KBM-7 (cell line): ENCODE measurements around the gene CSNK2A3.
"Not testable (repeated sequence)": the region's sequence is repeated elsewhere in the genome, so short reads cannot be mapped to it uniquely, and the experiment has no call there.

Source experiments
- DNase-seq: peaks from one replicate; pipeline ENCODE4 v3.0.0-alpha.2; 2015
- in situ Hi-C: fragments of 300-500 bp; cut with MboI; formaldehyde crosslinking; loops from 2 replicates; pipeline ENCODE4 v1.14.3; 2020; ENCODE audit warnings: low sequenced_read_pairs, low pct_unique_long_range_greater_than_20kb, mixed read lengths

CSNK2A3 gene

GRCh38 chr11:11352878-11353277, at the start of gene CSNK2A3:
Gene CSNK2A3 (minus strand): TSS chr11:11353250. CDS start chr11:11353119, 131 bp downstream.
- in situ Hi-C loops: not testable (repeated sequence)

DNA sequence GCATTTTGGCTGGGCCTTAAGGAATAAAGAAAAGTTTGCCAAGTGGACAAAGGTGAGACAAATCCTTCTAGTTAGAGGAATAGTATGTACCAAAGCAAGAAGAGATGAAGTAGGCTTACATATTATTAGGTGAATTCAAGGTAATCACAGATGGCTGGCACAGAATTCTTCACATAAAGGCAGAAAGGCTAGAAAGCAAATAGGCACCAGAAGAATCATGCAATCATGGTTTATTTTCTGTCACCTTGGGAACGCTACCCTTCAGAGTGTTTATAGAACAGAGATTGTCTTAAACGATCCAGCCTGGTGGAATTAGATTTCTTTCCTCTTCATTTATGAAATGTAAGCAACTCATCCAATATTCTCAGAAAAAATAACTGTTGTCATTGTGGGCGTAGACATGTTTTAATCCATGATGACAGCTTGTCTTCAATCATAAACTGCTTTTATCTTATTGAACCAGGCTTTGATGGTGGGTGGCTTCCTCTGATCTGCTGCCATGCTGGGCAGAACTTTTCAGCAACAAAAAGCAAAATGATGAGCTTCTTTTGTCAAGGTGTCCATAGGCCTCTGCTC, 49.0 kb upstream of the CSNK2A3 start:
- in situ Hi-C loops: no loop called here
- no peak for DNase-seq

More at GRCh38 chr11:11352878-11353277, at the start of gene CSNK2A3:
- DNase-seq: not testable (repeated sequence)

GRCh38 chr11:11400635-11401232, 47.7 kb upstream of the CSNK2A3 start:
- in situ Hi-C loops: no loop called here
- DNase-seq: peak; percentile 21

GRCh38 chr11:11400121-11400520, 47.1 kb upstream of the CSNK2A3 start:
- in situ Hi-C loops: no loop called here
- DNase-seq: no peak

DNA sequence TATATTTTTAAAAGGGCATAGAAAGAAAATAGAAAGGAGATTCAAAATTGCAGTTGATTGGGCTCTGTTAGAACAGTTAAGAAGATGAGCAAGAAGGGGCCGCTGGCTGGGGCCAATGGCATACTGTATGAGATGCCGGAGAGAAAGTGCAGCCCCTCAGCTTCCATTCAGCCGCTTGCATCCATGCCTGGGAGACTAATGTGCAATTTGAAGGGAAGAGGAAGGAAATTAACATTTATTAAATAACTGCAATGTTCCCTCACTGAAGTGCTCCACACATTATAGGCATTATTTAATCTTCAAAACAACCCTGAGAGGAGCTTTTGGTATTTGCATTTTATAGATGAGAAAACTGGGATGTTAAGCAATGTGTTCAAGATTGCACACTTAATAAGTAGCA, 44.7 kb upstream of the CSNK2A3 start:
- DNase-seq: no peak
- in situ Hi-C loops: no loop called here

DNA sequence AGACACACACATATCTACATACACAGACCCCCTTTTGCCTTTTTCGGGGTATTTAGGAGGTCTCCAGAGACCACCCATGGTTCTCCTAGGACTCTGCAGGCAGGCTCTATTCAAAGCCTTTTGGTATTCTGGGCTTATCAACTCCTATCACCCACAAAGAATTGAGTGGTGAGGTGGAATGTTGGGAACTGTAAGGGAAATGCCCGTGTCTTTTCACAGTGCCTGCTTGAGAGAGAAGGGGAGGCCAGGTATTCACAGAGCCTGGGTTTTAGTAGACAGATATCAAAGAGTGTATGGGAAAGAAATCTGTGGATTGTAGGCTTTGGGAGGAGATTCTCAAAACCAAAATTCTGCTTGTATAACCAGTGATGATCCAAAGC, 44.0 kb upstream of the CSNK2A3 start:
- DNase-seq: no peak

GRCh38 chr11:11396301-11397035, 43.4 kb upstream of the CSNK2A3 start:
- no peak for DNase-seq

More for the DNA sequence above, 44.0 kb upstream of the CSNK2A3 start:
- in situ Hi-C loops: no loop called here

GRCh38 chr11:11395126-11395525, 42.1 kb upstream of the CSNK2A3 start:
- no peak for DNase-seq
- in situ Hi-C loops: no loop called here

More at GRCh38 chr11:11396301-11397035, 43.4 kb upstream of the CSNK2A3 start:
- in situ Hi-C loops: no loop called here

DNA sequence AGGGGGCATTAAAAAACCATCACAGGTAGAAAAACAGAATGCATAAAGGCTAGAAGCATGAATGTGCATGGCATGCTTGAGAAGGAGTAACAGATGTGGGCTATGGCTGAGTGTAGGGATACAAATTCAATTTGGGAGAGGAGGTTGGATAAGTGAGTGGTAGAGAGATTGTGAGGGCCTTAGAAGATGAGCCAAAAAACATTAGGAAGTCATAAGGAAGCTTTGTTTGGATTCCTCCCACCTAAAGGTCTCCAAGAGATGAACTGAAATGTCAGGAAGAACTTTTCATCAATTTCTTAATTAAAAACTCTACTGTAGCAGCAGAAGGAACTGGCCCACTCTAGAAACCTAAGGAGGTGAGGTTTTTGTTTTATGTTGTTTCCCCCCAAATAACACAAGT, 41.2 kb upstream of the CSNK2A3 start:
- no peak for DNase-seq
- in situ Hi-C loops: no loop called here

DNA sequence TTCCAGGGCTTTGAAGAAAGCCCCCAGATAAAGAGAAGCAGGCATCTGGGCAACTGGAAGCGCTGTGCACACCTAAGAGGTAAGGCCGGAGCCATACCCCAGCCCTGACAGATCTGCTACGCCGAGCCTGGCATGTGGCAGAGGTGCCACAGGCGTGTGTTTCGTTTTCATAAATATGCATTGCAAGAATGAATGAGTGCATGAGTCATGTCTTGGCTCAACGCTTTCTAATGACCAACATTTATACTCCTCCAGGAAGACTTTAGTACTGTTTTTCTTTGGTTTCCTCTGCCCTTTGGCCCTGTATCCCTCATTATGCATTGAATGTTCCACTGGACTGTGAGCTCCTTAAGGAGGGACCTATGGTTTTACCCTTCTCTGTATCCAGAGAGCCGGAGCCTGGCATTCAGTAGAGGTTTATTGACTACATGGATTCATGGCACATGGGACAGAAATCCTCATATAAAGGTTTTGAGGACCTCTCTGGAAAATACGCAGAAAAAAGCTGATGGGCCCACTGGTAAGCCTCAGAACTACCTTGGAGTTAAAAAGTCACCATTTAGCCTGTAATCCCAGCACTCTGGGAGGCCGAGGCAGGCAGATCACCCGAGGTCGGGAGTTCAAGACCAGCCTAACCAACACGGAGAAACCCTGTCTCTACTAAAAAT, 38.9 kb upstream of the CSNK2A3 start:
- in situ Hi-C loops: no loop called here
- DNase-seq: no peak

DNA sequence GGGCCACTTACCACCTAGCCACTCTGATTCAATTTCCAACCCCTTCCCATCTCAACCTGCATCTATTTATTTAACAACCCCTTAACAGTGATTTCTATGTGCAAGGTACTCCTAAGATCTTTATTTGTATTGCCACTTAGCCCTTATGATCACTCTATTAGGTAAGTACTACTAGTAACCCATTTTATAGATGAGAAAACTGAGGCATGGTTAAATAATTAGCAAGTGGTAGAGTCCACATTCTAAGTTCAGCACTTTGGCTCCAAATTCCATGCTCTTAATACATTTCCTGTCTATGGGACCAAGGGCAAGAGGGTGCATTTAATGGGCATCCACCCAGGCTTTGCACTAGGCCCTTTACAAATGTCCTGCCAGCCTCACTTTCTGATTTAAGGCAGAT, 38.1 kb upstream of the CSNK2A3 start:
- in situ Hi-C loops: no loop called here
- no peak for DNase-seq

GRCh38 chr11:11390068-11390771, 37.2 kb upstream of the CSNK2A3 start:
- in situ Hi-C loops: no loop called here
- DNase-seq: no peak

DNA sequence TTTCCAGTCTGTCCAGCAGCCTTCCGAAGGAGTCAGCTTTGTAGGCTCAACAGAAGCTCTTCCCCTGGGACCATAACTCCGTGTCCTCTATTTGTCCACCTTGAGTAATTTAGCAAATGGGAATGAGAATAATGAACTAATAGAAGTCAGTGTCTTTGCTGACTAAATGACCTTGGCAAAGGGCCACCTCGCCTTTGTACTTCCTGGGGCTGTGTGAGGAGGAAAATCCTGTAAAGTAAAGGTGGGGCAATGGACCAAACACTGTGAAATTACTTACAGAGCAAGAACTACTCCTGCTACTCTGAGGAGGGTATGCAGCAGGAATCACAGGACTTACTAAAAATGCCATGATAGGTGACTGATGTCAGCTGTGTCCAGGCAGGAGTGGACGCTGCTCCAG, 36.2 kb upstream of the CSNK2A3 start:
- no peak for DNase-seq
- in situ Hi-C loops: no loop called here

DNA sequence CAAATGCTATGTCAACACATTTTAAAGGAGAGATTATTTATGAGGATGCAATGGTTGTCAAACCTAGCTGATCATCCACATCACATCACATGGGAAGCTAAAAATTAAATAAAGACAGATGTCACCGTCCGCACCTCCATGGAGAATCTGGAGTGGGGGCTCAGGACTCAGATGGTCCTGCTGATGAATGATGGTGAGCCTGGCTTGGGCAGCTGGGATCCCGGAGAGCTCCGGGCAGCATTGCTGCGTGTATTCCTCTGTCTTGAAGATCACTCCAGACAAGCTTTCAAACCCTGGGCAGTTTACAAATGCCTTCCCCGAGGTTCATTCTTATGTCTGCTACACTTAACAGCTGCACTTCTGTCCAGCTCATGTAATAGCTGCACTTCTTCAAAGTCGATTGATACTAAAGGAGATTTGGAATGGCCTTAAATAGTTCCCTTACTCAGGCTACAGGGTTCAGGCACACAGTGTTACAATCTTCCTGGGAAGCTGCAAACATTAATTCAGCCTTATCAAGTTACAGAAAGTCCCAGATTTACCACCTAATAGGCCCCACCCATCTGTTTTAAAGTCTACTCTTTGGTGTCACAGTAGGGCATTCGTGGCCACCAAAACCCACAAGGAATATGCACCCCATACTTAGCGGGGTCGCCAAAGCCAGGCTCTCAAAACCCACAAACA, 34.7 kb upstream of the CSNK2A3 start:
- in situ Hi-C loops: no loop called here
- DNase-seq: no peak

DNA sequence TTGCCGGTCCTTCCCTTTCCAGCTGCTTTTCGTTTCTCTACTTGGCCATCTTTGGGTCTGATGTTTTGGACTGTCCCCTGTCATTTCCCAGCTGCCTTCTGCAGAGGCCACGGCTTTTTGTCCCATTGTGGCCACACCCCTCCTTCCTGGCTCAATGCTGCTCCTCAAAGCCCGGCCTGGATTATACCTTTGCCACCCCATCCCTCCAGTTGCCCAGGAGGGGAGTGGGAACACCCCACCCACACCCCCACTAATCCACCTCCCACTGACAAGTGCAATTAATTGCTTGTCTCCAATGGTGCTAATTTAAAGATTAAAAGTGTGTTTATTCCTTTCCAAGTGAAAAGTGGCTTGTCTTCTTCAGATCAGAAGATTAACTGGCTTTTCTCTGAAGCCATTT, 34.2 kb upstream of the CSNK2A3 start:
- DNase-seq: no peak
- in situ Hi-C loops: no loop called here

- no peak for DNase-seq
- in situ Hi-C loops: no loop called here
Measured at GRCh38 chr11:11384829-11385228, 31.8 kb upstream of the CSNK2A3 start.

DNA sequence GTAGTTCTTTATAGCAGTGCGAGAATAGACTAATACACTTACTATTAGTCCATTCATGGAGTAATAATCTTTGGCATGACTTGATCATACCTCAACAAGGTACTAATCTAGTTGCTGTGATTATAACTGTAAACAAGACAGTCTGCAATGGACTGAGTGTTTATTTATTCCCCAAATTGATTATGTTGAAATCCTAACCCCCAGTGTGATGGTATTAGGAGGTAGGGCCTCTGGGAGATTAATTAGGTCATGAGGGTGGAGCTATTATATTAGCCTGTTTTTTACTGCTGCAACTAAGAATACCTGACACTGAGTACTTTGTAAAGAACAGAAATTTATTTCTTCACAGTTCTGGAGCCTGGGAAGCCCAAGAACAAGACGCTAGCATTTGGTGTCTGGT, 30.9 kb upstream of the CSNK2A3 start:
- in situ Hi-C loops: no loop called here

DNA sequence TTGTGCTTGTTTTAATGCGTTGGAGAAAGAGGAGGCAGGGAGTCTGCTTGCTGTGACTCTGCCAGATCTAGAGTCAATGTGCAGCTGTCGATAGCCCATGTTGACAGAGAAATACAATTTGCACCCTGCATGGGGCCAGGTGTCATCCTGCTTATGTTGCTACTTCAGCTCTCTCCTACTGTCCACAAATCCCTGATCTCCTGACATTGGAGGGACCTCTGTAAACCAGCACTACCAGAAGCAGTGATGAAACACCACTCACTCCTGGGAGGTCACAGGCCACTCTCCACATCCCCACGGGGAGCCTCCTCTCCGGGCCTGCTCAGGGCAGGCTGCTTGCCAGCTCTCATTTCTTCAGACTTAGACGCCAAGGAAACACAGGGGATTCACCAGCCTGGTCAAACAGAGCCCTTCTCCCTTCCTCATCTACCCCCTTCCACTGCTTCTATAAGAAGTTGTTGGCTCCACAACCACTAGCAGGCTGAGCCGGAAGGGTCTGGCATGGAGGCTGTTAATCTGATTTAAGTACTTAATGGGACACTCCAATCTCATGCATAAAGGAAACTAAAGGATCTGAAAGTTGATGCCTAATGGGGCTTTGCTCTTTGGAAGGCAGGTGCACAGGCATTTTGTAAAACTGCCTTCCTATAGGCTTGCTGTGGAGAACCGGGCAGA, 29.9 kb upstream of the CSNK2A3 start:
- in situ Hi-C loops: no loop called here
- DNase-seq: no peak

More for the DNA sequence above, 30.9 kb upstream of the CSNK2A3 start:
- no peak for DNase-seq
